Trophoblast cell (in vitro differentiated cells and primary cell): Measurements from ENCODE around the gene RNF152.

Experiments
- DNase-seq, 2 donors: peaks; one replicate each; pipeline ENCODE4 v3.0.0-alpha.2; 2016
- H2AFZ ChIP-seq: 2 replicates; pipeline ENCODE4 v1.6.1; 2013; ENCODE audit warnings: low read length, moderate library complexity, mild to moderate bottlenecking; ENCODE audit not compliant: insufficient read depth, poor library complexity
- H2AK5ac ChIP-seq: 2 replicates; pipeline ENCODE4 v1.6.1; 2013; ENCODE audit warnings: mild to moderate bottlenecking, low read length
- H2BK120ac ChIP-seq: 2 replicates; pipeline ENCODE4 v1.6.1; 2013; ENCODE audit warnings: low read length, mild to moderate bottlenecking, moderate library complexity; ENCODE audit not compliant: insufficient read depth, poor library complexity
- H2BK12ac ChIP-seq: 2 replicates; pipeline ENCODE4 v1.6.1; 2013; ENCODE audit warnings: mild to moderate bottlenecking, low read length, moderate library complexity
- H2BK5ac ChIP-seq: 2 replicates; pipeline ENCODE4 v1.6.1; 2013; ENCODE audit warnings: low read length, low read depth, moderate library complexity, mild to moderate bottlenecking; ENCODE audit not compliant: poor library complexity
- H3K14ac ChIP-seq: 2 replicates; pipeline ENCODE4 v1.6.1; 2013; ENCODE audit warnings: mild to moderate bottlenecking, low read length
- H3K18ac ChIP-seq: 2 replicates; pipeline ENCODE4 v1.6.1; 2013; ENCODE audit warnings: mild to moderate bottlenecking, low read length
- H3K23ac ChIP-seq: 2 replicates; pipeline ENCODE4 v1.6.1; 2013; ENCODE audit warnings: low read length
- H3K27ac ChIP-seq: 2 replicates; pipeline ENCODE4 v1.5.1; 2013; ENCODE audit warnings: low read depth, mild to moderate bottlenecking, inconsistent platforms, low read length, moderate library complexity
- H3K27me3 ChIP-seq: 2 replicates; pipeline ENCODE4 v1.6.1; 2013; ENCODE audit warnings: inconsistent platforms, mild to moderate bottlenecking, low read length, moderate library complexity; ENCODE audit not compliant: insufficient read depth
- H3K36me3 ChIP-seq, 2 experiments: 1 replicate in 1 of 2; 2 replicates in 1 of 2; pipeline ENCODE4 v1.6.1; 2013; ENCODE audit warnings: low read length in 2 of 2, mild to moderate bottlenecking in 2 of 2, moderate library complexity in 1 of 2; ENCODE audit not compliant: insufficient read depth in 2 of 2, control insufficient read depth in 1 of 2
- H3K4ac ChIP-seq: 2 replicates; pipeline ENCODE4 v1.6.1; 2013; ENCODE audit warnings: low read depth, mild to moderate bottlenecking, low read length, moderate library complexity
- H3K4me1 ChIP-seq, 2 experiments: 1 replicate in 1 of 2; 2 replicates in 1 of 2; pipeline ENCODE4 v1.6.1; 2013; ENCODE audit warnings: low read length in 2 of 2, mild to moderate bottlenecking in 2 of 2, moderate library complexity in 1 of 2; ENCODE audit not compliant: insufficient read depth in 2 of 2, control insufficient read depth in 1 of 2
- H3K4me2 ChIP-seq: 2 replicates; pipeline ENCODE4 v1.6.1; 2013; ENCODE audit warnings: inconsistent platforms, mild to moderate bottlenecking, low read length, moderate library complexity
- H3K4me3 ChIP-seq: 2 replicates; pipeline ENCODE4 v1.5.1; 2013; ENCODE audit warnings: mild to moderate bottlenecking, low read depth, low read length, inconsistent platforms
- H3K79me1 ChIP-seq: one replicate; pipeline ENCODE4 v1.6.1; 2013; ENCODE audit warnings: low read length
- H3K79me2 ChIP-seq: 2 replicates; pipeline ENCODE4 v1.6.1; 2013; ENCODE audit warnings: low read length, mild to moderate bottlenecking; ENCODE audit not compliant: control insufficient read depth, insufficient read depth, poor library complexity
- H3K9ac ChIP-seq: 2 replicates; pipeline ENCODE4 v1.6.1; 2013; ENCODE audit warnings: mild to moderate bottlenecking, low read length
- H3K9me3 ChIP-seq: 2 replicates; pipeline ENCODE4 v1.6.1; 2013; ENCODE audit warnings: low read depth, mild to moderate bottlenecking, control low read depth, inconsistent platforms, low read length; ENCODE audit not compliant: insufficient read depth
- H4K12ac ChIP-seq: 2 replicates; pipeline ENCODE4 v1.6.1; 2013; ENCODE audit warnings: low read depth, mild to moderate bottlenecking, low read length, moderate library complexity
- H4K8ac ChIP-seq: 2 replicates; pipeline ENCODE4 v1.6.1; 2013; ENCODE audit warnings: low read depth, mild to moderate bottlenecking, low read length, moderate library complexity
- H4K91ac ChIP-seq: one replicate; pipeline ENCODE4 v1.6.1; 2013; ENCODE audit warnings: low read depth, mild to moderate bottlenecking, low read length, moderate library complexity
- WGBS: extraction: QIAGEN DNeasy Blood & Tissue Kit; methylation state at CpG from one replicate; pipeline ENCODE4 v1.1.7; 2013; ENCODE audit warnings: missing lambda C conversion rate; ENCODE audit not compliant: insufficient read length, insufficient coverage; ENCODE audit errors: extremely low coverage; 5-methylcytosine and 5-hydroxymethylcytosine counted together

The RNF152 gene

DNA sequence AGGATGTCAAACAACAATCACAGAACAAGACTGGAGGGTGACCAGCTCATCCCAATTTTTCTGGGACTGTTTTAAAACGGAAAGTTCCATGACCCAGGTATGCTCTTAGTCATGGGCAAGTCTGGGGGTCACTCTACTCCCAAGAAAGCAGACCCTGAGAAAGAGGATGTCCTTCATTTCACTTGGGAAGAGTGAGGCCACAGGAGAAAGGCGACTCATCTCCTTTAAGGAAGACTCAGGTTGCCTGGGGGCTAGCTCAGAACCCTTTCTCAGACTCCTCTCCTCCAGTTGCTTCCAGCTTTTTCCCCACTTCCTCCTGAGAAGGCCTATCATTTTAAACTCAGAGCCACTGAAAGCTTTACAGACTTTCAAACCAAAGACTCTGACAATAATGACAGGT lies 9.3 kb downstream of the RNF152 start:
- WGBS = no CpG with 5 or more reads among the region's 2 CpGs
- Histone ChIP-seq H3K27ac (no peak overlapping the region), H2AK5ac (no peak overlapping the region), H2BK120ac (no peak overlapping the region), H3K4me3 (no peak overlapping the region), H3K23ac (no peak overlapping the region), H3K36me3 (peaks cover 2 to 3% of the 10 kb centered on the region in 2 experiments), H3K18ac (no peak overlapping the region), H3K4ac (no peak overlapping the region), H4K8ac (no peak overlapping the region), H3K14ac (no peak overlapping the region), H4K91ac (no peak overlapping the region), H2BK12ac (no peak overlapping the region), H3K79me1 (no peaks in the 10 kb centered on the region), H3K4me2 (no peak overlapping the region), H3K9ac (no peak overlapping the region), H3K4me1 (peaks cover 7 to 9% of the 10 kb centered on the region in 2 experiments), H2BK5ac (no peak overlapping the region), H4K12ac (no peak overlapping the region), H3K27me3 (no peaks in the 10 kb centered on the region), H3K79me2 (no peaks in the 10 kb centered on the region), H3K9me3 (no peaks in the 10 kb centered on the region), H2AFZ (no peak overlapping the region)
- DNase-seq = no peak

DNA sequence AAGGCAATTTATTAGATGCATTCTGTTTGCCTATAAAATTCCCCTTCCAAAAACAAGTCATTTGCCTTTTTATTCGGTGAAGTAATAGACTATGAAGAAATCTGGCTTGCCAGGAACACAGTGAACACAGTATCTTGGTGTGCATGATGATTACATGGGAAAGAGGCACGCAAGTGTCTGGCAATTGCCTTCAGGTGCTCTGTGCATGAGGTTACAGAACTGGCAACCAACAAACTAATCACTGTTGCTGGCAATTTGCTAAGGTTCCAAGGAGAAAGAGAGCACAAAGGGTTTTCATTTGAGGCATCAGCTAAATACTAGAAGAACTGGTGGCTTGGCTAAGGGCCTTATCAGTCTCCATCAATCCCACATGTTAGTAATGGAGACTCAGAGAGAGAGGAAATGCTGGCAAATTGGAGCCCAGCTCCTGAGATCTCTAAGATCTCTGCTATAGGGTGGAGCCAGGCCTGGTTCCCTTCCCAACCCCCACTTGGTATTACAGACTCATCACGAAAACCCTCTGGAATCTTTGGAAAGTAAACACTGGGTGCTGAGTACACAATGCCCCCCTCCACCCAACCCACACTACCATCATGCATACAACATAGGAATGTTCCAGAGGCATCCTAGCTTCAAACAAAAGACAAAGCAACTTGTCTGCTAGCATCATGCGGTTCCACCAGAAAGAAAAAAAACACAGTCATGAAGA lies 10.4 kb downstream of the RNF152 start:
- no peak overlapping the region for H4K8ac ChIP-seq
- H3K18ac ChIP-seq = no peak overlapping the region
- no peak overlapping the region for H2AK5ac ChIP-seq
- H3K27me3 ChIP-seq = no peaks in the 10 kb centered on the region
- DNase-seq = peak; percentile 95 to 97
- no peak overlapping the region for H3K27ac ChIP-seq
- no peak overlapping the region for H3K4me2 ChIP-seq
- no peak overlapping the region for H4K91ac ChIP-seq
- no peaks in the 10 kb centered on the region for H3K79me1 ChIP-seq
- no peak overlapping the region for H3K23ac ChIP-seq
- peaks cover 7 to 9% of the 10 kb centered on the region in 2 experiments for H3K4me1 ChIP-seq
- no peak overlapping the region for H3K4me3 ChIP-seq
- H2BK120ac ChIP-seq = no peak overlapping the region
- no peaks in the 10 kb centered on the region for H3K36me3 ChIP-seq
- H2BK5ac ChIP-seq = no peak overlapping the region
- WGBS = no CpG with 5 or more reads among the region's 4 CpGs
- H3K4ac ChIP-seq = no peak overlapping the region
- no peak overlapping the region for H3K14ac ChIP-seq
- no peak overlapping the region for H3K9ac ChIP-seq
- H3K9me3 ChIP-seq = no peaks in the 10 kb centered on the region
- no peaks in the 10 kb centered on the region for H3K79me2 ChIP-seq
- no peak overlapping the region for H2AFZ ChIP-seq
- no peak overlapping the region for H2BK12ac ChIP-seq
- no peak overlapping the region for H4K12ac ChIP-seq

DNA sequence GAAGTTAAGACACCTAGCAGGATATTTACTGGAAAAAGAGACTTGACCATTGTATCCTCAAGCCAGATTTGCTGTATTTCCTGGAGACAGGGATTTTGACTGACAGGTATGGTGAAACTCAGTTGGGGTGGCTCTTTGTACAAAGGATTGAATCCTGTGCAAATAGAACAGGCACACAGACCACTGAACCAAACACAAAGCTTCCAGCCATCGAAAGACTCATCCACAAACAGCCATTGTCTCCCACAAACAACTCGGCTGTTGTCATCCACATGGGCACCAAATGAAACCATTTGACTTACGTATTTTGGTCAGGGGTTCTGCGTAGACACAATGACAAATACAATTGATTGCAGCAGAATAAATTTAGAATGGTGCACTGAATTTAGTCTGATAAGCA lies 15.9 kb downstream of the RNF152 start:
- Histone ChIP-seq H2BK12ac (no peak overlapping the region), H3K27ac (no peak overlapping the region)
- WGBS = no CpG with 5 or more reads among the region's 4 CpGs

DNA sequence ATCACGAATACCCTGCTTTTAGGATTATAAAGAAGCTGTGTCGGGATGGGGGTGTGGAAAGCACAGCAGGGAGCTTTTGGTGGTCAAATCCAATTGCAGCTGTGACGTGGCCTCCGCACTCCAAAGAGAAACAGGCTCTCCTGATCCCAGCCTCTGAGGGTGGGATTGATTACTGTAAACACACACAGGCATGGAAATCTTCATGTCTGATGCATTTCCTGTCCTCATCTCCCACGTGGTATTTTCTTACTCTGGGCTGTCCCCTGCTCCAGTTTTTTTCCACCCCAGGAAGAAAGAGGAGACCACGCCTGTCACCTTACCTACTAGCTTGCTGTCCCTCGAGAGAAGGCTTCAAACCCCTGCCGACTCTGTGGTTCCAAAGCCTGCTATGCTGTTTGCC lies 22.7 kb downstream of the RNF152 start:
- H3K18ac ChIP-seq = no peak overlapping the region
- H2BK120ac ChIP-seq = no peak overlapping the region
- H3K9ac ChIP-seq = no peak overlapping the region
- no peak overlapping the region for H4K12ac ChIP-seq
- no peak overlapping the region for H3K23ac ChIP-seq
- no peak overlapping the region for H3K4me3 ChIP-seq
- no peaks in the 10 kb centered on the region for H3K27me3 ChIP-seq
- no peak for DNase-seq
- H3K14ac ChIP-seq = no peak overlapping the region
- no peaks in the 10 kb centered on the region for H3K36me3 ChIP-seq
- peaks cover 4 to 6% of the 10 kb centered on the region in 2 experiments for H3K4me1 ChIP-seq
- peak overlapping the region; percentile 57 for H2AFZ ChIP-seq
- H3K9me3 ChIP-seq = no peaks in the 10 kb centered on the region
- peak overlapping the region; percentile 19 for H3K27ac ChIP-seq
- H3K4ac ChIP-seq = no peak overlapping the region
- WGBS = no CpG with 5 or more reads among the region's 8 CpGs
- H3K4me2 ChIP-seq = no peak overlapping the region
- no peak overlapping the region for H2BK5ac ChIP-seq
- peaks cover 4% of the 10 kb centered on the region for H3K79me1 ChIP-seq
- H2AK5ac ChIP-seq = no peak overlapping the region
- H4K8ac ChIP-seq = peak overlapping the region; percentile 49
- H4K91ac ChIP-seq = peak overlapping the region; percentile 84
- no peaks in the 10 kb centered on the region for H3K79me2 ChIP-seq
- H2BK12ac ChIP-seq = peak overlapping the region; percentile 92

More for the DNA sequence above, 15.9 kb downstream of the RNF152 start:
- Histone ChIP-seq H3K79me2 (no peaks in the 10 kb centered on the region), H3K14ac (no peak overlapping the region), H3K23ac (no peak overlapping the region), H3K4ac (no peak overlapping the region), H3K9me3 (no peaks in the 10 kb centered on the region), H3K9ac (no peak overlapping the region), H3K27me3 (no peaks in the 10 kb centered on the region), H4K8ac (no peak overlapping the region), H2AFZ (no peak overlapping the region), H3K4me2 (no peak overlapping the region), H3K4me3 (no peak overlapping the region), H4K91ac (no peak overlapping the region), H3K79me1 (no peaks in the 10 kb centered on the region), H3K36me3 (no peaks in the 10 kb centered on the region), H2BK5ac (no peak overlapping the region), H2BK120ac (no peak overlapping the region), H3K18ac (no peak overlapping the region), H3K4me1 (peaks cover 0 to 5% of the 10 kb centered on the region in 2 experiments), H4K12ac (no peak overlapping the region), H2AK5ac (no peak overlapping the region)
- DNase-seq = no peak
